ENCODE data around the gene RIPK4.
A peak's percentile ranks its signal among the peaks of the same experiment; 100 is the strongest.
"Not testable (repeated sequence)": the region's sequence is repeated elsewhere in the genome, so short reads cannot be mapped to it uniquely, and the experiment has no call there.

Gene RIPK4

DNA sequence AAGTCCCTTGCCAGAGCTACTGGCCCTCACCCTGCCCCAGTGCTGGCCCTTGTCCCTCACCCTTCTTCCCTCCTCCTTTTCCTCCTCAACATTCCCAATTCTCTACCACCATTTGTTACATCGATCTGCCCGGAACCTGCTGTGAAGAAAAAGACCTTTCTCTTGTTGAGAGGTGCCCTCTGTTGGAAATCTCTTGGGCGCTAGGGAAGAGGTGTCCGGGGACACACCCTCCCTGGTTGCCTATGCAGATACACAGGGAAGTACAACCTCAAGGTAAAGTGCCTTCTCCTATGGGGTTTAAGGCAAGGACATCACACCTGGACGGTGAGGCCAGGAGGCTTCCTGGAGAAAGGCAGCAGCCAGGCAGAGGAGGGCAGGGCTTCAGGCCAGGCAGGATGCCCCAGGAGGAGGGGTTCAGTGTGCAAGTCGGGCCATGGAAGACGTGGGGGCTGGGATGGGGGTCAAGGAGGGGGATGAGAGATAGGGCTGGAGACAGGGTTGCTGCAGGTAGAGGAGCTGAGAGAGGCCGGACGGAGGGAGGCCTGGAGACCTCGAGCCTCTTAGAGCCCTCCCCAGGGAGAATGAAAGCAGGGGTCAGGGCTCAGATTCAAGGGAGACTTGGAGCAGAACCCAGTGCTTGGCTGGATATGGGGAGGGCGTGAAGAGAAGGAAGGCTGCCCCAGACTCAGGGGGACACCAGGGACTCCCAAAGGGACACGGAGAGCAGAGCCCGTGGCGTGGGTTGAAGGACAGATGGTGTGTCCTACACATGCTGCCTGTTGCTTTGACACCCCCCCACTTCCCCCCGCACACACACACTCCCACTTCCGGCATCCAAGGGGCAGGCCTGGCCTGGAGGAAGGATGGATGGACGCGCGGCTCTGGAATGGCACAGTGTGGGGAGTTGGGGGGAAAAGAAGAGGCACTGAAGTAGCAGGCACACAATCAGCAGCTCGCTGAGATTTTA, 44.5 kb downstream of the RIPK4 start:
- TF ChIP-seq, protein P1, sequence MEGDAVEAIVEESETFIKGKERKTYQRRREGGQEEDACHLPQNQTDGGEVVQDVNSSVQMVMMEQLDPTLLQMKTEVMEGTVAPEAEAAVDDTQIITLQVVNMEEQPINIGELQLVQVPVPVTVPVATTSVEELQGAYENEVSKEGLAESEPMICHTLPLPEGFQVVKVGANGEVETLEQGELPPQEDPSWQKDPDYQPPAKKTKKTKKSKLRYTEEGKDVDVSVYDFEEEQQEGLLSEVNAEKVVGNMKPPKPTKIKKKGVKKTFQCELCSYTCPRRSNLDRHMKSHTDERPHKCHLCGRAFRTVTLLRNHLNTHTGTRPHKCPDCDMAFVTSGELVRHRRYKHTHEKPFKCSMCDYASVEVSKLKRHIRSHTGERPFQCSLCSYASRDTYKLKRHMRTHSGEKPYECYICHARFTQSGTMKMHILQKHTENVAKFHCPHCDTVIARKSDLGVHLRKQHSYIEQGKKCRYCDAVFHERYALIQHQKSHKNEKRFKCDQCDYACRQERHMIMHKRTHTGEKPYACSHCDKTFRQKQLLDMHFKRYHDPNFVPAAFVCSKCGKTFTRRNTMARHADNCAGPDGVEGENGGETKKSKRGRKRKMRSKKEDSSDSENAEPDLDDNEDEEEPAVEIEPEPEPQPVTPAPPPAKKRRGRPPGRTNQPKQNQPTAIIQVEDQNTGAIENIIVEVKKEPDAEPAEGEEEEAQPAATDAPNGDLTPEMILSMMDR (IDR thresholded peaks at IDR 0.05; ENCODE audit: insufficient read depth, low read depth, low read length, missing control alignments): no peak
- H3K4me3 ChIP-seq (ENCODE audit: low read length): no peak overlapping the region
- DNase-seq (ENCODE audit: low read depth): no peak

DNA sequence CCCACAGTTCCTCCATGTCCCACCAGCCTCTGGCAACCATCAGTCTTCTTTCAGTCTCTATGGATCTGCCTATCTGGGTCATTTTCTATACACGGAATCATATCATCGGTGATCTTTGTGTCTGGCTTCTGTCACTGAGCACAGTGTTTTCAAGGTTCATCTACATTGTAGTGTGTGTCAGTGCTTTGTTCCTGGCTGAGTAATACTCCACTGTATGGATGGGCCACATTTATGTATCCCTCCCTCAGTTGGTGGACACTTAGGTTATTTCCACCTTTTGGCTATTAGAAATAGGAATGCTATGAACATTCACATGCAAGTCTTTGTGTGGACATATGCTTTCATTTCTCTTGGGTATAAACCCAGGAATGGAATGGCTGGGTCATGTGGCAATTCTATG, 46.6 kb downstream of the RIPK4 start:
- H3K4me3 ChIP-seq (ENCODE audit: low read length): no peak overlapping the region
- no peak for DNase-seq (ENCODE audit: low read depth)
- TF ChIP-seq, protein P1 (IDR thresholded peaks at IDR 0.05; ENCODE audit: insufficient read depth, low read depth, low read length, missing control alignments): no peak

- H3K4me3 ChIP-seq (ENCODE audit: low read length): no peak overlapping the region
- DNase-seq (ENCODE audit: low read depth): no peak
- TF ChIP-seq, protein P1 (IDR thresholded peaks at IDR 0.05; ENCODE audit: insufficient read depth, low read depth, low read length, missing control alignments): no peak
Observed at GRCh38 chr21:41719691-41720090, 47.2 kb downstream of the RIPK4 start.

DNA sequence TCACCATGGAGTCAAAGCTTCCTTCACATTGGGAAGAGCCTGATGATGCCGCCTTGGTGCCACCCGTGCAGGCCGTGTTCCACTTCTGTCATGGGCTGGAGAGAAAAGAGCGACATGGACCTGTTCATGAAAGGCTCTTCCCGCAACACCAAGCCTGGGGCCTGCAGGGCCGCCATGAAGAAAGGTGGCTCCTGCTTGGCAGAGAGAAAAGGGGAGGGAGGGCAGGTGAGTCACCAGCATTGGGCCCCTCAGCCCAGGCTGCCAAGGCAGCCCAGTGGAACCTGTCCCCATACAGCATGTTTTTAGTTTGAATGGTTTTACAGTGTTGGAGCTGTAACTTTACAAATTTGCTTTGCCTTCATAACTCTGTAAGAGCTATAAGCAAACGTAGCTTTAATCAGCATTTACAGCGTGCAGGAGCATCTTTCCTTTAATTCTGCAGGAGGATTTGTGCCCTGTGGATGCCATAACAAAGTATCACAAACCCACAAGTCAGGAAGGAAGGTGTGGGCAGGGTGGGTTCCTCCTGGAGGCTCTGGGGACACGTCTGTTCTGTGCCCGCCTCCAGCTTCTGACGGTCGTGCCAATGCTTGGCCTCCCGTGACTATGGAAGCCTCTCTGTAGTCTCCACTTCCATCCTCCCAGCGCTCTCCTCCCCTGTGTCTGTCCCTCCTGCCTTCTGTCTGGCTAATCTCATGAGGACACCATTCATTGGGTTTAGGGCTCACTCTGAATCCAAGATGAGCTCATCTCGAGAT, 49.1 kb downstream of the RIPK4 start:
- TF ChIP-seq, protein P1 (IDR thresholded peaks at IDR 0.05; ENCODE audit: insufficient read depth, low read depth, low read length, missing control alignments): no peak
- DNase-seq (ENCODE audit: low read depth): no peak
- H3K4me3 ChIP-seq (ENCODE audit: low read length): no peak overlapping the region

GRCh38 chr21:41716751-41717150, 50.1 kb downstream of the RIPK4 start:
- no peak for DNase-seq (ENCODE audit: low read depth)
- TF ChIP-seq, protein P1 (IDR thresholded peaks at IDR 0.05; ENCODE audit: insufficient read depth, low read depth, low read length, missing control alignments): no peak
- H3K4me3 ChIP-seq (ENCODE audit: low read length): no peak overlapping the region

GRCh38 chr21:41715649-41716281, 51.1 kb downstream of the RIPK4 start:
- H3K4me3 ChIP-seq (ENCODE audit: low read length): no peak overlapping the region
- DNase-seq (ENCODE audit: low read depth): peak; percentile 84
- TF ChIP-seq, protein P1 (IDR thresholded peaks at IDR 0.05; ENCODE audit: insufficient read depth, low read depth, low read length, missing control alignments): no peak

- not testable (repeated sequence) for H3K4me3 ChIP-seq (ENCODE audit: low read length); DNase-seq (ENCODE audit: low read depth)
Observed at GRCh38 chr21:41714299-41714865, 52.5 kb downstream of the RIPK4 start.
